RWPE2 (cell line): ENCODE results near the gene TK1.
A peak's percentile ranks its signal among the peaks of the same experiment; 100 is the strongest.

Experiments used
- ATAC-seq: fragments of 200-7000 bp; cut with Tn5 transposase; 3 replicates; pipeline ENCODE4 v1.9.1; 2021; ENCODE audit warnings: low read depth
- DNase-seq: peaks from one replicate; pipeline ENCODE4 v3.0.0-alpha.2; 2020; ENCODE audit warnings: low spot score
- H3K27ac ChIP-seq: fragments of 450-650 bp; 2 replicates; pipeline ENCODE4 v1.5.1; 2017; ENCODE audit warnings: mild to moderate bottlenecking; ENCODE audit not compliant: poor library complexity, severe bottlenecking
- H3K27me3 ChIP-seq: fragments of 250-450 bp; sonication (Bioruptor Pico); 2 replicates; pipeline ENCODE4 v1.5.1; 2021; ENCODE audit warnings: mild to moderate bottlenecking, moderate library complexity; ENCODE audit not compliant: insufficient read depth, poor library complexity, severe bottlenecking
- H3K36me3 ChIP-seq: fragments of 250-450 bp; sonication (Bioruptor Pico); 2 replicates; pipeline ENCODE4 v1.5.1; 2020; ENCODE audit warnings: low read depth, mild to moderate bottlenecking, moderate library complexity
- H3K4me1 ChIP-seq: fragments of 250-450 bp; sonication (Bioruptor Pico); 2 replicates; pipeline ENCODE4 v1.5.1; 2021; ENCODE audit warnings: mild to moderate bottlenecking, moderate library complexity; ENCODE audit not compliant: insufficient read depth, poor library complexity, severe bottlenecking
- H3K4me3 ChIP-seq: fragments of 250-450 bp; sonication (Bioruptor Pico); 2 replicates; pipeline ENCODE4 v1.5.1; 2021; ENCODE audit warnings: mild to moderate bottlenecking, moderate library complexity; ENCODE audit not compliant: severe bottlenecking
- H3K9me3 ChIP-seq: fragments of 250-450 bp; sonication (Bioruptor Pico); 2 replicates; pipeline ENCODE4 v1.5.1; 2021; ENCODE audit warnings: mild to moderate bottlenecking, moderate library complexity; ENCODE audit not compliant: severe bottlenecking
- TF ChIP-seq, protein P1 (sequence below): fragments of 450-650 bp; IDR thresholded peaks from one replicate; pipeline ENCODE4 v1.5.1; 2017; ENCODE audit warnings: mild to moderate bottlenecking, moderate library complexity; ENCODE audit not compliant: poor library complexity, severe bottlenecking

Gene TK1

DNA sequence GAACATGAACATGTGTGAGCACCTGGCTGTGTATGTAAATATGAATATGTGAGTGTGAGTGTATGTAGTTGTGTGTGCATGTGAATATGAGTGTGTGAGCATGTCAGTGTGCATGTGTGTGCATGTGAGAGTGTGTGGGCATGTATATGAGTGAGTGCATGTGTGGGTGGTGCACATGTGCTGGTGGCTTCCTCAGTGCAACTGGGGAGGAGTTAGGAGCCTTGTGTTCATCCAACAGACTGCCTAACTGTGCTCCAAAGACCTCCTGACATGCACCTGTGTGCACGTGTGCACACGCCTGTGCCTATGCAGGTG is 46.0 kb upstream of the TK1 start:
- no peaks in the 10 kb centered on the region for H3K36me3 ChIP-seq
- no peak for DNase-seq
- no peak overlapping the region for H3K27ac ChIP-seq
- no peak overlapping the region for H3K4me3 ChIP-seq
- no peaks in the 10 kb centered on the region for H3K4me1 ChIP-seq
- no peak for ATAC-seq
- peaks cover 28% of the 10 kb centered on the region for H3K27me3 ChIP-seq
- TF ChIP-seq, protein P1, sequence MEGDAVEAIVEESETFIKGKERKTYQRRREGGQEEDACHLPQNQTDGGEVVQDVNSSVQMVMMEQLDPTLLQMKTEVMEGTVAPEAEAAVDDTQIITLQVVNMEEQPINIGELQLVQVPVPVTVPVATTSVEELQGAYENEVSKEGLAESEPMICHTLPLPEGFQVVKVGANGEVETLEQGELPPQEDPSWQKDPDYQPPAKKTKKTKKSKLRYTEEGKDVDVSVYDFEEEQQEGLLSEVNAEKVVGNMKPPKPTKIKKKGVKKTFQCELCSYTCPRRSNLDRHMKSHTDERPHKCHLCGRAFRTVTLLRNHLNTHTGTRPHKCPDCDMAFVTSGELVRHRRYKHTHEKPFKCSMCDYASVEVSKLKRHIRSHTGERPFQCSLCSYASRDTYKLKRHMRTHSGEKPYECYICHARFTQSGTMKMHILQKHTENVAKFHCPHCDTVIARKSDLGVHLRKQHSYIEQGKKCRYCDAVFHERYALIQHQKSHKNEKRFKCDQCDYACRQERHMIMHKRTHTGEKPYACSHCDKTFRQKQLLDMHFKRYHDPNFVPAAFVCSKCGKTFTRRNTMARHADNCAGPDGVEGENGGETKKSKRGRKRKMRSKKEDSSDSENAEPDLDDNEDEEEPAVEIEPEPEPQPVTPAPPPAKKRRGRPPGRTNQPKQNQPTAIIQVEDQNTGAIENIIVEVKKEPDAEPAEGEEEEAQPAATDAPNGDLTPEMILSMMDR: no peak
- no peaks in the 10 kb centered on the region for H3K9me3 ChIP-seq

DNA sequence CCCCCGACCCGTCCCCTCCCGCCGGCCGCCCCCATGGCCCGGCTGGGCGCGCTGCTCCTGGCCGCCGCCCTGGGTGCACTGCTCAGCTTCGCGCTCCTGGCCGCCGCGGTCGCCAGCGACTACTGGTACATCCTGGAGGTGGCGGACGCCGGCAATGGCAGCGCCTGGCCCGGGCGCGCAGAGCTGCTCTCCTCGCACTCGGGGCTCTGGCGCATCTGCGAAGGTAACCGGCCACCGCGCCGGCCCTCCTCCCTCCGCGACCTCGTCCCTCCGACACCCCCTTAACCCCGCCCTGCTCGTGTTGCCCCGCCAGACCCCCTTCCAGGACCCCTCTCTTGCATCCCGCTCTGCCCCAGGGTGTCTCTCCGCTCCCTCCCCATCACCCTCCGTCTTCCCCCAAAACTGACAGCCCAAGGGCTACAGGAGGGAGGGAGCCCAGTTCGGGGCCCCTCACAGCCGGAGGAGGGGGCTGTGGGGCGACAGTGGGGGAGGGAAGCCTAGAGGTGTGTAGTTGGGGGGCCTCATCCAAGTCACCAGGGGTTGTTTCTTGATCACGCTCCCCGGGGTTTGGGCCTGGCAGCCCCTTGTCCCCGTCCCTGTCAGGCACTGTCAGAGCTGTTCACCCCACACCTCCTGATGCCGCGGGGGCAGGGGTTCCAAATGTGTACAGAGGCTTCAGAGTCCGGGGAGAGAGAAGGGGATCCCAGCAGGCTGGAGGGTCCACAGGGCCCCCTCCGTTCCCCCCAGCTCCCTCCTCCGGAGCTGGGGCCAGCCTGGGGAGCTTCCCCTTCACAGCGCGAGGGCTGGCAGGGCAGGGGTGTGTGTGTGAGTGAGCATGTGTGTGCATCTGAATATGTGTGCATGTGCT is 45.4 kb upstream of the TK1 start:
- no peaks in the 10 kb centered on the region for H3K9me3 ChIP-seq
- TF ChIP-seq, protein P1: no peak
- H3K4me1 ChIP-seq: no peaks in the 10 kb centered on the region
- H3K27ac ChIP-seq: no peak overlapping the region
- H3K36me3 ChIP-seq: no peaks in the 10 kb centered on the region
- DNase-seq (peak; percentile 63), ATAC-seq (peak; percentile 47; the same call in 1 of the 3 replicates)
- H3K4me3 ChIP-seq: no peak overlapping the region
- peaks cover 28% of the 10 kb centered on the region for H3K27me3 ChIP-seq

DNA sequence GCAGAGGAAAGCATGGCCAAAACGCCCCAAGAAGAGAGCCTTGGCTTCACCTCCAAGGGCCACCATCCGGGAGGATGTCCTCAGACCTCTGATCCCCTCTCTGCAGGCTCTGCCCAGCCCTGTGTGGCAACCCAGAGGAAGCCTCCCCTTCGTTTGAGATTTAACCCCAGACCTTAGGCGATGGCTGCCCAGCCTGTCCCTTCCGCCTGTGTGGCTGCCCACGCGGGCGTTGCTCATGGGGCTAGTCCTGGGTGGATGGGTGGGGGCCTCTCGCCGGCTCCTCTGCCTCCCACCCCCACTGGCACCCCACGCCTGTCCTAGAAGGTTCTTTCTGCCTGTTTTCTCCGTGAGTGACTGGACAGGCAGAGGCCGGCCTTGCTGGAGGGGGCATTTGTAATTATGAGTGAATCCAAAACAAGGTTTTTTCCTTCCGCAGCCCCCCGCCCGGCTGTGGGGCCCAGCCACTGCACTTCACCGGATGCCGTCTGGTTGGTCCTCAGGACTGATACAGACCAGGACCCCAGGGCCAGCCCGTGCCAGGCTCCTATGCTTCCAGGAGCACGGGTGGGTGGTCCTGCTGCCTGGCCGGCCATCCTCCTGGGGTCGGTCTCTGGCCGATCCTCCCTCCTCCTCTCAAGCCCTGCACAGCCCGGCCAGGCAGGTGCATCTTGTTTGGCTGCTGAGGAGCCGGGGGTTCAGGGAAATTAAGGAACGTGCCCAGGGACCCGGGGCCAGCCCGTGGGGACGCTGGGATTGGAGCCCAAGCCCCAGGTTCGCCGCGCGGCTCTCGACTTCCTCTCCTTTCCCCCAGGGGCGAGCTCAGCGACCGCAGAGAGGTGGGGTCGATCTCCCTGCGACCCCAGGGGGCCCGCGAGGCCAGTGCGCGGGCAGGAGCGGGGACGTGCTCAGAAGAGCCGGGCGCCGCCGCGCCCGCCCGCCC is 44.4 kb upstream of the TK1 start, which contains the start of gene TMEM235:
Gene TMEM235 (plus strand): TSS at position 636 of the 940 bp plus-strand sequence. CDS start 393 bp downstream, outside the sequence.
- H3K4me3 ChIP-seq: no peak within 1 kb of the TSS
- no peak within 1 kb of the TSS for H3K27ac ChIP-seq
- peaks cover 5% of the 10 kb centered on the region for H3K4me1 ChIP-seq
- H3K36me3 ChIP-seq: no peaks in the 10 kb centered on the region
- ATAC-seq: no peak
- TF ChIP-seq, protein P1: no peak
- no peak for DNase-seq
- H3K9me3 ChIP-seq: no peaks in the 10 kb centered on the region
- H3K27me3 ChIP-seq: peaks cover 28% of the 10 kb centered on the region

DNA sequence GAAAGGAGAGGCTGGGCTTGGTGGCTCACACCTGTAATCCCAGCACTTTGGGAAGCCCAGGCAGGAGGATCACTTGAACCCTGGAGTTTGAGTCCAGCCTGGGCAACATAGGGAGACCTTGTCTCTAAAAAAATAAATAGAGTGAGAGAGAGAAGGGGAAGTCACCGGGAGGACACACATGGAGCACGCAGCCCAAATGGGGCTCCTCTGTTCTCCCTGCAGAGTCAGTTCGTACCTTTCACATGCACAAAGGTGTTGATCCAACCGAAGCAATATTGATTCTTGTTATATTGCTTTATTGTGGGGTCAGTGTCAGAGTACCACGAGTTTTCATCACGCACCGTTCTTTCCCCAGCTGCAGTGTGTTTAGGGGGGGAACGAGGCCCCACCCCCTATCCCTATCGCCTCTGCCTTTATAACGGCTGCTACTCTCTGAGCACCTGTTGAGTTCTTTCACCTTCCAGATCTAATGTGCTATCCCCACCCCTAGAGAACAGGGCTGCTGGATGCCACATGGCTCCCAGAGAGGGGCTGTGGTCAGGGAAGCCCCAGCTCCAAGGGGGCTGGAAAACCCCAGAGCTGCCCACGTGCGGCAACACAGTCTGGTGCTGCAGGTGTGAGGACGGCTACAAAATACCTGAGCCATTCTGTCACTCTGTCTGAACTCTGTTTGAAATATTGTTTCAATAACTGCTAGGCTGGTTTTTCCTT is 43.6 kb upstream of the TK1 start:
- peaks cover 5% of the 10 kb centered on the region for H3K4me1 ChIP-seq
- H3K9me3 ChIP-seq: no peaks in the 10 kb centered on the region
- no peak overlapping the region for H3K27ac ChIP-seq
- no peak overlapping the region for H3K4me3 ChIP-seq
- TF ChIP-seq, protein P1: no peak
- peak; percentile 17; the same call in 2 of the 3 replicates for ATAC-seq
- no peaks in the 10 kb centered on the region for H3K36me3 ChIP-seq
- peaks cover 28% of the 10 kb centered on the region for H3K27me3 ChIP-seq
- DNase-seq: no peak
